ENCODE measurements around the gene BMPER. TPM values are rescaled to one million over a fixed set of nuclear protein-coding genes. Genes with fewer than 3 reads are reported as not detected.

Gene BMPER
- total and polyA plus RNA-seq, 3 experiments from 2014 or later = not detected

GRCh38 chr7:34075523-34076370 is 170.4 kb downstream of the BMPER start:
- no peaks in the 10 kb centered on the region for H3K4me1 ChIP-seq (ENCODE audit: insufficient read depth, low read length)
- Mint-ChIP-seq H3K9me3 (peaks cover 0 to 4% (median 0%) of the 10 kb centered on the region in 5 donors), H3K4me3 (no peak overlapping the region), H3K27ac (no peak overlapping the region), H3K36me3 (no peaks in the 10 kb centered on the region), H3K27me3 (no peaks in the 10 kb centered on the region), H3K4me1 (no peaks in the 10 kb centered on the region)
- no peak overlapping the region for H3K4me3 ChIP-seq (ENCODE audit: low read length)
- CTCF ChIA-PET = no interaction called here
- no peak for DNase-seq
- no peak overlapping the region for H3K27ac ChIP-seq (ENCODE audit: low read depth, low read length)
- no peaks in the 10 kb centered on the region for H3K36me3 ChIP-seq (ENCODE audit: insufficient read depth, low read length)
- POLR2A ChIA-PET = no interaction called here
- H3K27me3 ChIP-seq (ENCODE audit: insufficient read depth, low read length, poor library complexity, severe bottlenecking) = no peaks in the 10 kb centered on the region
- H3K9me3 ChIP-seq (ENCODE audit: low read length) = no peaks in the 10 kb centered on the region

GRCh38 chr7:34077168-34077567 is 171.8 kb downstream of the BMPER start:
- H3K9me3 Mint-ChIP-seq = peaks cover 0 to 4% (median 0%) of the 10 kb centered on the region in 5 donors
- no peak overlapping the region for H3K4me3 ChIP-seq (ENCODE audit: low read length)
- H3K36me3 Mint-ChIP-seq = no peaks in the 10 kb centered on the region
- H3K4me1 ChIP-seq (ENCODE audit: insufficient read depth, low read length) = no peaks in the 10 kb centered on the region
- DNase-seq = no peak
- ChIA-PET POLR2A (no interaction called here), CTCF (no interaction called here)
- no peak overlapping the region for H3K4me3 Mint-ChIP-seq
- no peak overlapping the region for H3K27ac ChIP-seq (ENCODE audit: low read depth, low read length)
- H3K27me3 ChIP-seq (ENCODE audit: insufficient read depth, low read length, poor library complexity, severe bottlenecking) = no peaks in the 10 kb centered on the region
- no peaks in the 10 kb centered on the region for H3K9me3 ChIP-seq (ENCODE audit: low read length)
- no peaks in the 10 kb centered on the region for H3K36me3 ChIP-seq (ENCODE audit: insufficient read depth, low read length)
- H3K4me1 Mint-ChIP-seq = no peaks in the 10 kb centered on the region
- no peaks in the 10 kb centered on the region for H3K27me3 Mint-ChIP-seq
- H3K27ac Mint-ChIP-seq = no peak overlapping the region

GRCh38 chr7:34078864-34079263 is 173.5 kb downstream of the BMPER start:
- no peaks in the 10 kb centered on the region for H3K4me1 ChIP-seq (ENCODE audit: insufficient read depth, low read length)
- ChIA-PET POLR2A (no interaction called here), CTCF (no interaction called here)
- H3K9me3 ChIP-seq (ENCODE audit: low read length) = no peaks in the 10 kb centered on the region
- no peak for DNase-seq
- Mint-ChIP-seq H3K27me3 (peaks cover 0 to 3% of the 10 kb centered on the region in 2 donors), H3K4me1 (no peaks in the 10 kb centered on the region), H3K9me3 (peaks cover 0 to 6% (median 0%) of the 10 kb centered on the region in 5 donors), H3K4me3 (no peak overlapping the region), H3K36me3 (no peaks in the 10 kb centered on the region), H3K27ac (no peak overlapping the region)
- no peak overlapping the region for H3K27ac ChIP-seq (ENCODE audit: low read depth, low read length)
- no peaks in the 10 kb centered on the region for H3K27me3 ChIP-seq (ENCODE audit: insufficient read depth, low read length, poor library complexity, severe bottlenecking)
- no peak overlapping the region for H3K4me3 ChIP-seq (ENCODE audit: low read length)
- H3K36me3 ChIP-seq (ENCODE audit: insufficient read depth, low read length) = no peaks in the 10 kb centered on the region

GRCh38 chr7:34080513-34080912 is 175.2 kb downstream of the BMPER start:
- H3K4me3 ChIP-seq (ENCODE audit: low read length) = no peak overlapping the region
- H3K27me3 ChIP-seq (ENCODE audit: insufficient read depth, low read length, poor library complexity, severe bottlenecking) = no peaks in the 10 kb centered on the region
- no peaks in the 10 kb centered on the region for H3K36me3 Mint-ChIP-seq
- no peaks in the 10 kb centered on the region for H3K9me3 ChIP-seq (ENCODE audit: low read length)
- H3K4me1 Mint-ChIP-seq = no peaks in the 10 kb centered on the region
- H3K27me3 Mint-ChIP-seq = peaks cover 0 to 3% of the 10 kb centered on the region in 2 donors
- peaks cover 0 to 6% (median 0%) of the 10 kb centered on the region in 5 donors for H3K9me3 Mint-ChIP-seq
- no peak for DNase-seq
- no peaks in the 10 kb centered on the region for H3K36me3 ChIP-seq (ENCODE audit: insufficient read depth, low read length)
- ChIA-PET POLR2A (no interaction called here), CTCF (no interaction called here)
- no peak overlapping the region for H3K27ac ChIP-seq (ENCODE audit: low read depth, low read length)
- H3K27ac Mint-ChIP-seq = no peak overlapping the region
- H3K4me3 Mint-ChIP-seq = no peak overlapping the region
- no peaks in the 10 kb centered on the region for H3K4me1 ChIP-seq (ENCODE audit: insufficient read depth, low read length)

- ChIA-PET POLR2A (no interaction called here), CTCF (no interaction called here)
- H3K27me3 Mint-ChIP-seq = peaks cover 0 to 3% of the 10 kb centered on the region in 2 donors
These were observed 176.6 kb downstream of the BMPER start for GRCh38 chr7:34081935-34082334.

GRCh38 chr7:34083440-34083839 is 178.1 kb downstream of the BMPER start:
- POLR2A ChIA-PET = no interaction called here
- CTCF ChIA-PET = no interaction called here
- H3K4me1 Mint-ChIP-seq = no peaks in the 10 kb centered on the region
- peaks cover 0 to 3% of the 10 kb centered on the region in 2 donors for H3K27me3 Mint-ChIP-seq
- no peaks in the 10 kb centered on the region for H3K36me3 Mint-ChIP-seq
- Histone ChIP-seq H3K4me1 (ENCODE audit: insufficient read depth, low read length) (no peaks in the 10 kb centered on the region), H3K36me3 (ENCODE audit: insufficient read depth, low read length) (no peaks in the 10 kb centered on the region), H3K27ac (ENCODE audit: low read depth, low read length) (no peak overlapping the region), H3K9me3 (ENCODE audit: low read length) (no peaks in the 10 kb centered on the region), H3K27me3 (ENCODE audit: insufficient read depth, low read length, poor library complexity, severe bottlenecking) (no peaks in the 10 kb centered on the region), H3K4me3 (ENCODE audit: low read length) (no peak overlapping the region)
- H3K27ac Mint-ChIP-seq = no peak overlapping the region
- no peak for DNase-seq
- H3K4me3 Mint-ChIP-seq = no peak overlapping the region
- H3K9me3 Mint-ChIP-seq = peaks cover 0 to 6% (median 0%) of the 10 kb centered on the region in 5 donors

More at GRCh38 chr7:34081935-34082334, 176.6 kb downstream of the BMPER start:
- no peaks in the 10 kb centered on the region for H3K27me3 ChIP-seq (ENCODE audit: insufficient read depth, low read length, poor library complexity, severe bottlenecking)
- no peaks in the 10 kb centered on the region for H3K9me3 ChIP-seq (ENCODE audit: low read length)
- H3K27ac ChIP-seq (ENCODE audit: low read depth, low read length) = no peak overlapping the region
- H3K36me3 ChIP-seq (ENCODE audit: insufficient read depth, low read length) = no peaks in the 10 kb centered on the region
- H3K4me3 Mint-ChIP-seq = no peak overlapping the region
- DNase-seq = no peak
- no peaks in the 10 kb centered on the region for H3K4me1 Mint-ChIP-seq
- H3K4me3 ChIP-seq (ENCODE audit: low read length) = no peak overlapping the region
- H3K4me1 ChIP-seq (ENCODE audit: insufficient read depth, low read length) = no peaks in the 10 kb centered on the region
- peaks cover 0 to 6% (median 0%) of the 10 kb centered on the region in 5 donors for H3K9me3 Mint-ChIP-seq
- H3K27ac Mint-ChIP-seq = no peak overlapping the region
- no peaks in the 10 kb centered on the region for H3K36me3 Mint-ChIP-seq

GRCh38 chr7:34084651-34085050 is 179.3 kb downstream of the BMPER start:
- POLR2A ChIA-PET = no interaction called here
- CTCF ChIA-PET = no interaction called here
- Mint-ChIP-seq H3K9me3 (peaks cover 0 to 6% (median 0%) of the 10 kb centered on the region in 5 donors), H3K27me3 (peaks cover 0 to 3% of the 10 kb centered on the region in 2 donors), H3K27ac (no peak overlapping the region), H3K4me1 (no peaks in the 10 kb centered on the region), H3K4me3 (no peak overlapping the region), H3K36me3 (no peaks in the 10 kb centered on the region)
- Histone ChIP-seq H3K27me3 (ENCODE audit: insufficient read depth, low read length, poor library complexity, severe bottlenecking) (no peaks in the 10 kb centered on the region), H3K4me3 (ENCODE audit: low read length) (no peak overlapping the region), H3K36me3 (ENCODE audit: insufficient read depth, low read length) (no peaks in the 10 kb centered on the region), H3K9me3 (ENCODE audit: low read length) (no peaks in the 10 kb centered on the region), H3K27ac (ENCODE audit: low read depth, low read length) (no peak overlapping the region), H3K4me1 (ENCODE audit: insufficient read depth, low read length) (no peaks in the 10 kb centered on the region)
- no peak for DNase-seq

GRCh38 chr7:34086064-34086463 is 180.7 kb downstream of the BMPER start:
- peaks cover 0 to 5% of the 10 kb centered on the region in 2 donors for H3K27me3 Mint-ChIP-seq
- no peak for DNase-seq
- Histone ChIP-seq H3K27ac (ENCODE audit: low read depth, low read length) (no peak overlapping the region), H3K27me3 (ENCODE audit: insufficient read depth, low read length, poor library complexity, severe bottlenecking) (no peaks in the 10 kb centered on the region), H3K4me1 (ENCODE audit: insufficient read depth, low read length) (no peaks in the 10 kb centered on the region), H3K9me3 (ENCODE audit: low read length) (no peaks in the 10 kb centered on the region), H3K4me3 (ENCODE audit: low read length) (no peak overlapping the region), H3K36me3 (ENCODE audit: insufficient read depth, low read length) (no peaks in the 10 kb centered on the region)
- H3K4me3 Mint-ChIP-seq = no peak overlapping the region
- CTCF ChIA-PET = no interaction called here
- H3K36me3 Mint-ChIP-seq = no peaks in the 10 kb centered on the region
- no peak overlapping the region for H3K27ac Mint-ChIP-seq
- H3K9me3 Mint-ChIP-seq = peaks cover 0 to 4% (median 0%) of the 10 kb centered on the region in 5 donors
- H3K4me1 Mint-ChIP-seq = no peaks in the 10 kb centered on the region
- POLR2A ChIA-PET = no interaction called here
